ENCODE measurements around the gene PPP5C.

The PPP5C gene

DNA sequence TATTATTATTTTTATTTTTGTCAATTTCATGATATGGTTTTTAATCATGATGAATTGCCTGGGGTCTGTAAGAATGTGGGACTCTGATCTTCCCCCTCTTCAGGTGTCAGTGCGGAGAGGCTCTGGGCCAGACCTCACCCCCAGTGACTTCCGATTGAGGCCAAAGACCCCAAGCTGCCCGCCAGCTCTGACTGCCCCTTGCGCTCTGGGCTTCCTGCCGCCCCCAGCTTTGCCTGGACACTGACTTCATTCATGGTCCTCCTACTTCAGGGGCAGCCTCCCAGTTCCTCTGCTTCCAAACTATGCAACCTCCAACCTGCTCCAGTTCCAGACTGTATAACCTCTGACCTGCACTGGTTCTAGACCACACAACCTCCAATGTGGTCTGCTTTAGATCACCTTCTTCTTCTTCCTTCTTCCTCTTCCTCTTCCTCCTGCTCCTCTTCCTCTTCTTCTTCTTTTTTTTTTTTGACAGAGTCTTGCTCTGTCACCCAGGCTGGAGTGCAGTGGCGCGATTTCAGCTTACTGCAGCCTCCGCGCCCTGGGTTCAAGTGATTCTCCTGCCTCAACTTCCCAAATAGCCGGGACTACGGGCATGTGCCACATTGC lies 6.7 kb upstream of the PPP5C start:
- DNase-seq, result no peak
- H3K4me1 ChIP-seq (ENCODE audit: control insufficient read depth, low read depth, low read length), result no peaks in the 10 kb centered on the region
- no CpG with 5 or more reads among the region's 11 CpGs for WGBS (ENCODE audit: extremely low coverage, insufficient coverage, low lambda C conversion rate)
- H3K56ac ChIP-seq (ENCODE audit: low read length), result no peak overlapping the region
- no peaks in the 10 kb centered on the region for H3K36me3 ChIP-seq (ENCODE audit: control insufficient read depth, insufficient read depth, low read length)
- H3K4me2 ChIP-seq (ENCODE audit: low read length), result no peak overlapping the region
- H2BK5ac ChIP-seq (ENCODE audit: low read length), result no peak overlapping the region
- H2BK15ac ChIP-seq (replicated peaks; ENCODE audit: low read depth), result no peak overlapping the region
- H2AK5ac ChIP-seq (ENCODE audit: low read length), result no peak overlapping the region
- H3K79me2 ChIP-seq (ENCODE audit: control insufficient read depth, insufficient read depth, low read length), result no peaks in the 10 kb centered on the region
- H3K4me3 ChIP-seq (ENCODE audit: low read length), result no peak overlapping the region
- no peaks in the 10 kb centered on the region for H3K27me3 ChIP-seq (ENCODE audit: insufficient read depth, low read length, poor library complexity)
- no peaks in the 10 kb centered on the region for H3K79me1 ChIP-seq (ENCODE audit: low read length)
- H4K8ac ChIP-seq (ENCODE audit: low read depth, low read length), result no peak overlapping the region
- no peak overlapping the region for H3K18ac ChIP-seq (ENCODE audit: low read length)
- H3K27ac ChIP-seq (ENCODE audit: low read depth, low read length), result no peak overlapping the region
- H2BK120ac ChIP-seq (ENCODE audit: low read depth, low read length), result no peak overlapping the region
- H4K5ac ChIP-seq (ENCODE audit: low read length), result no peak overlapping the region
- H3K23ac ChIP-seq (ENCODE audit: low read length), result no peak overlapping the region
- no peak overlapping the region for H3K4ac ChIP-seq (ENCODE audit: low read depth, low read length)
- no peak overlapping the region for H3K9ac ChIP-seq (ENCODE audit: low read length)

DNA sequence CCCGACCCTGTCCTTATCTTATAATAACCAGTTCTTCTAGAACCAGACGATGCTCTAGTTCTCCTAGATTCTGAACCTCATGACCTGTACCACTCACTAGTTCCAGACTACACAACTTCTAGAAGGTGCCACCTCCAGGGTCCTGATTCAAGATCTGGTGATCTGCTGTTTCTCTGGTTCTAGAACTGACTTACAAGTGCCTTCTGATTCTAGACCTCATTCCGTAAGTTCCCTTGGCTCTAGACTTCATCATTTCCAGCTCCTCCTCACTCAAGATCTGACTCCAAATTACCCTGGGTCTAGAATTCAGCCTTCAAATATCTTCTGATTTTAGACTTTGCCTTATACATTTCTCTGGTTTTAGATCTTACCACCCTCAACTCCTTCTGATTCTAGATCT lies 5.0 kb upstream of the PPP5C start:
- H3K4ac ChIP-seq (ENCODE audit: low read depth, low read length), result no peak overlapping the region
- peaks cover 2% of the 10 kb centered on the region for H3K4me1 ChIP-seq (ENCODE audit: control insufficient read depth, low read depth, low read length)
- H4K5ac ChIP-seq (ENCODE audit: low read length), result no peak overlapping the region
- no peak overlapping the region for H3K23ac ChIP-seq (ENCODE audit: low read length)
- WGBS (ENCODE audit: extremely low coverage, insufficient coverage, low lambda C conversion rate), result no CpG with 5 or more reads among the region's 3 CpGs
- no peaks in the 10 kb centered on the region for H3K79me2 ChIP-seq (ENCODE audit: control insufficient read depth, insufficient read depth, low read length)
- no peak overlapping the region for H3K4me3 ChIP-seq (ENCODE audit: low read length)
- no peak overlapping the region for H2BK15ac ChIP-seq (replicated peaks; ENCODE audit: low read depth)
- no peak overlapping the region for H3K9ac ChIP-seq (ENCODE audit: low read length)
- H3K79me1 ChIP-seq (ENCODE audit: low read length), result no peaks in the 10 kb centered on the region
- H2BK120ac ChIP-seq (ENCODE audit: low read depth, low read length), result no peak overlapping the region
- H4K8ac ChIP-seq (ENCODE audit: low read depth, low read length), result no peak overlapping the region
- H2AK5ac ChIP-seq (ENCODE audit: low read length), result no peak overlapping the region
- H2BK5ac ChIP-seq (ENCODE audit: low read length), result no peak overlapping the region
- H3K4me2 ChIP-seq (ENCODE audit: low read length), result no peak overlapping the region
- no peak overlapping the region for H3K18ac ChIP-seq (ENCODE audit: low read length)
- no peak overlapping the region for H3K56ac ChIP-seq (ENCODE audit: low read length)
- H3K27ac ChIP-seq (ENCODE audit: low read depth, low read length), result no peak overlapping the region
- no peaks in the 10 kb centered on the region for H3K36me3 ChIP-seq (ENCODE audit: control insufficient read depth, insufficient read depth, low read length)
- DNase-seq, result no peak
- no peaks in the 10 kb centered on the region for H3K27me3 ChIP-seq (ENCODE audit: insufficient read depth, low read length, poor library complexity)

DNA sequence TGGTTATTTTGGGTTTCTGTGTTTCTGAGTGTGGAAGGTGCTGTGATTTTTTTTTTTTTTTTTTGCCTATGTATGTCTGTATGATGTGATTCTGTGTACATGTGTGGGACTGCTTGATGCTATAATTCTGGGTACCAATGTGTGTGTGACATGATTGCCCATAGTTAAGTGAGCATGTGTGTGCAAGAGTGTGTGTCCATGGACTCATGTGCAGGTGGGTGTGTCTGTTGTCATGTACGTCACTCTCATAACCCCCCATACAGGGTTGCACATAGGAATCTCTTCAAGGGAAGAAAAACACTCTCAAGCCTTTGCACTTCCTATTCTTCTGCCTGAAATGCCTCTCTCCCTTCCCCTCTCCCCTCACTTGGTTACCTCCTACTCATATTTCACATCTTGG lies 2.5 kb upstream of the PPP5C start:
- Histone ChIP-seq H3K79me1 (ENCODE audit: low read length) (peaks cover 6% of the 10 kb centered on the region), H2BK15ac (replicated peaks; ENCODE audit: low read depth) (no peak overlapping the region), H3K79me2 (ENCODE audit: control insufficient read depth, insufficient read depth, low read length) (peaks cover 23% of the 10 kb centered on the region), H3K36me3 (ENCODE audit: control insufficient read depth, insufficient read depth, low read length) (no peaks in the 10 kb centered on the region), H3K27ac (ENCODE audit: low read depth, low read length) (no peak overlapping the region), H2BK120ac (ENCODE audit: low read depth, low read length) (no peak overlapping the region), H3K9ac (ENCODE audit: low read length) (no peak overlapping the region), H2BK5ac (ENCODE audit: low read length) (no peak overlapping the region), H4K5ac (ENCODE audit: low read length) (no peak overlapping the region), H3K27me3 (ENCODE audit: insufficient read depth, low read length, poor library complexity) (no peaks in the 10 kb centered on the region), H3K56ac (ENCODE audit: low read length) (no peak overlapping the region), H3K23ac (ENCODE audit: low read length) (no peak overlapping the region), H4K8ac (ENCODE audit: low read depth, low read length) (no peak overlapping the region), H3K4me3 (ENCODE audit: low read length) (no peak overlapping the region), H3K4ac (ENCODE audit: low read depth, low read length) (no peak overlapping the region), H3K4me2 (ENCODE audit: low read length) (no peak overlapping the region), H2AK5ac (ENCODE audit: low read length) (no peak overlapping the region), H3K4me1 (ENCODE audit: control insufficient read depth, low read depth, low read length) (peaks cover 2% of the 10 kb centered on the region), H3K18ac (ENCODE audit: low read length) (no peak overlapping the region)
- no CpG with 5 or more reads among the region's 1 CpG for WGBS (ENCODE audit: extremely low coverage, insufficient coverage, low lambda C conversion rate)
- DNase-seq, result no peak

DNA sequence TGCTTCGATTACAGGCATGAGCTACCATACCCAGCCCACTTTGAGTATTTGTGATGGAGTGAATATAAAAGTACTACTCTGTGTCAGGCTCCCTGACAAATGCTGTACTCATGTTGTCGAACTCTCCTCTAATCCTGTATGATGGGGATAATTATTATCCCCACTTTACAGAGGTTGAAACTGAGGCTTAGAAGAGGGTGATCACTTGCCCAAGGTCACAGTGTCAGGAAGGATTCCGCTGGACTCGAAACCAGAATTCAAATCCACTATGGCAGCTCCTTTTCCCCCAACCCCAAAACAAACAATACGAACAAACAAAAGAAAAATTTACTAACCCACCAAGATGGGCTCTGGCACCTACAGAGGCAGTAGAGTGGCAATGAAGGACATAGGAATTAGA lies 1.7 kb upstream of the PPP5C start:
- Histone ChIP-seq H2AK5ac (ENCODE audit: low read length) (no peak overlapping the region), H3K18ac (ENCODE audit: low read length) (no peak overlapping the region), H3K27ac (ENCODE audit: low read depth, low read length) (no peak overlapping the region), H3K9ac (ENCODE audit: low read length) (no peak overlapping the region), H2BK15ac (replicated peaks; ENCODE audit: low read depth) (no peak overlapping the region), H3K4me1 (ENCODE audit: control insufficient read depth, low read depth, low read length) (peaks cover 2% of the 10 kb centered on the region), H4K8ac (ENCODE audit: low read depth, low read length) (no peak overlapping the region), H3K4me2 (ENCODE audit: low read length) (no peak overlapping the region), H3K4ac (ENCODE audit: low read depth, low read length) (no peak overlapping the region), H3K27me3 (ENCODE audit: insufficient read depth, low read length, poor library complexity) (no peaks in the 10 kb centered on the region), H2BK5ac (ENCODE audit: low read length) (no peak overlapping the region), H3K56ac (ENCODE audit: low read length) (no peak overlapping the region), H3K36me3 (ENCODE audit: control insufficient read depth, insufficient read depth, low read length) (no peaks in the 10 kb centered on the region), H3K79me2 (ENCODE audit: control insufficient read depth, insufficient read depth, low read length) (peaks cover 31% of the 10 kb centered on the region), H3K23ac (ENCODE audit: low read length) (no peak overlapping the region), H3K79me1 (ENCODE audit: low read length) (peaks cover 8% of the 10 kb centered on the region), H2BK120ac (ENCODE audit: low read depth, low read length) (no peak overlapping the region), H4K5ac (ENCODE audit: low read length) (no peak overlapping the region), H3K4me3 (ENCODE audit: low read length) (no peak overlapping the region)
- WGBS (ENCODE audit: extremely low coverage, insufficient coverage, low lambda C conversion rate), result no CpG with 5 or more reads among the region's 5 CpGs
- no peak for DNase-seq

DNA sequence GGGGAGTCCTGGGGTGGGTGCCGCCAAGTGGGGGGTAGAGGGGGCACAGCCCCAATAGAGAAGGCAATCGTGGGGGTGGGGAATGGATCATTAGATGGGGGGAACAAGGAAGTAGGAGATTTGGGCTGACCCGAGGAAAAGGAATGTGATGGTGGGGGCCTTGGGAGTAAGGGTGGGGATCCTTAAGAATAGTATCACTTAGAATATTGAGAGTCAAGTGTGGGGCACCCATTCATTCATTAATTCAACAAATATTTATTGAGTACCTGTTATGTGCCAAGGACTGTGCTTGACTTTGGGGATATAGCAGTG lies 641 bp downstream of the PPP5C start:
- Histone ChIP-seq H3K18ac (ENCODE audit: low read length) (no peak overlapping the region), H3K4ac (ENCODE audit: low read depth, low read length) (no peak overlapping the region), H2BK15ac (replicated peaks; ENCODE audit: low read depth) (no peak overlapping the region), H3K27me3 (ENCODE audit: insufficient read depth, low read length, poor library complexity) (no peaks in the 10 kb centered on the region), H2AK5ac (ENCODE audit: low read length) (no peak overlapping the region), H3K36me3 (ENCODE audit: control insufficient read depth, insufficient read depth, low read length) (no peaks in the 10 kb centered on the region), H3K23ac (ENCODE audit: low read length) (no peak overlapping the region), H4K5ac (ENCODE audit: low read length) (no peak overlapping the region), H3K27ac (ENCODE audit: low read depth, low read length) (no peak overlapping the region), H3K79me2 (ENCODE audit: control insufficient read depth, insufficient read depth, low read length) (peaks cover 52% of the 10 kb centered on the region), H3K4me1 (ENCODE audit: control insufficient read depth, low read depth, low read length) (peaks cover 6% of the 10 kb centered on the region), H3K56ac (ENCODE audit: low read length) (peak overlapping the region; percentile 99), H2BK120ac (ENCODE audit: low read depth, low read length) (no peak overlapping the region), H3K4me2 (ENCODE audit: low read length) (peak overlapping the region; percentile 51), H3K4me3 (ENCODE audit: low read length) (peak overlapping the region; percentile 93), H2BK5ac (ENCODE audit: low read length) (no peak overlapping the region), H3K9ac (ENCODE audit: low read length) (peak overlapping the region; percentile 97), H4K8ac (ENCODE audit: low read depth, low read length) (no peak overlapping the region), H3K79me1 (ENCODE audit: low read length) (peaks cover 20% of the 10 kb centered on the region)
- no CpG with 5 or more reads among the region's 3 CpGs for WGBS (ENCODE audit: extremely low coverage, insufficient coverage, low lambda C conversion rate)
- DNase-seq, result no peak

DNA sequence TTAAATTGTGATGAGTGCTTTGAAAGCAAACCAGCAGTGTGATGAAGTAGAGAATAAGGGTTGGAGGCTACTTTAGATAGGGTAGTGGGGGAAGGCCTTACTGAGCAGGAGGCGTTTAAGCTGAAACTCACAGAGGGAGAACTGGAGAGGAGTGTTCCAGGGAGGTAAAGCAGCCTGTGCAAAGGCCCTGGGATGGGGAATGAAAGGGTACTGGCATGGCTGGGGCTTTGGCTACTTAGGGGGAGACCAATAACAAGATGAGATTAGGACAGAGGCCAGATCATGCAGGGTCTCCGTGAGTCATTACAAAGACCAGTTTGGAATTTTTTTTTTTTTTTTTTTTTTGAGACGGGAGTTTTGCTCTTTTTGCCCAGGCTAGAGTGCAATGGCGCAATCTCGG lies 1.1 kb downstream of the PPP5C start:
- Histone ChIP-seq H2BK5ac (ENCODE audit: low read length) (no peak overlapping the region), H2AK5ac (ENCODE audit: low read length) (no peak overlapping the region), H3K27ac (ENCODE audit: low read depth, low read length) (no peak overlapping the region), H3K27me3 (ENCODE audit: insufficient read depth, low read length, poor library complexity) (no peaks in the 10 kb centered on the region), H2BK15ac (replicated peaks; ENCODE audit: low read depth) (no peak overlapping the region), H3K56ac (ENCODE audit: low read length) (peak overlapping the region; percentile 35), H3K36me3 (ENCODE audit: control insufficient read depth, insufficient read depth, low read length) (no peaks in the 10 kb centered on the region), H4K8ac (ENCODE audit: low read depth, low read length) (no peak overlapping the region), H3K4ac (ENCODE audit: low read depth, low read length) (no peak overlapping the region), H3K23ac (ENCODE audit: low read length) (no peak overlapping the region), H2BK120ac (ENCODE audit: low read depth, low read length) (no peak overlapping the region), H3K79me2 (ENCODE audit: control insufficient read depth, insufficient read depth, low read length) (peaks cover 54% of the 10 kb centered on the region), H4K5ac (ENCODE audit: low read length) (no peak overlapping the region), H3K4me1 (ENCODE audit: control insufficient read depth, low read depth, low read length) (peaks cover 6% of the 10 kb centered on the region), H3K4me3 (ENCODE audit: low read length) (no peak overlapping the region), H3K9ac (ENCODE audit: low read length) (peak overlapping the region; percentile 97), H3K4me2 (ENCODE audit: low read length) (peak overlapping the region; percentile 51), H3K18ac (ENCODE audit: low read length) (no peak overlapping the region), H3K79me1 (ENCODE audit: low read length) (peaks cover 22% of the 10 kb centered on the region)
- no peak for DNase-seq
- no CpG with 5 or more reads among the region's 5 CpGs for WGBS (ENCODE audit: extremely low coverage, insufficient coverage, low lambda C conversion rate)

Measured in mesendoderm (in vitro differentiated cells).